Keratinocyte (primary cell): ENCODE data around the gene CASQ1. TPM values are rescaled to one million over a fixed set of nuclear protein-coding genes. Genes with fewer than 3 reads are reported as not detected.

Source experiments
- DNase-seq: peaks from one replicate; pipeline ENCODE4 v3.0.0-alpha.2; 2011; ENCODE audit warnings: low read depth, missing footprints, low spot score
- FAIRE-seq: peaks from 2 replicates; lab custom pipeline; 2011; peaks lifted over from hg19 to GRCh38; lab: Jason Lieb, UNC
- H2AFZ ChIP-seq: 2 replicates; pipeline ENCODE4 v1.6.0; 2012; ENCODE audit warnings: low read length, control low read depth, inconsistent platforms; ENCODE audit not compliant: control insufficient read depth
- H3K27ac ChIP-seq: 2 replicates; pipeline ENCODE4 v1.5.1; 2011; ENCODE audit warnings: low read length; ENCODE audit not compliant: control insufficient read depth, insufficient read depth
- H3K27me3 ChIP-seq: 3 replicates; pipeline ENCODE4 v1.6.0; 2011; ENCODE audit warnings: low read length; ENCODE audit not compliant: control insufficient read depth, insufficient read depth; ENCODE audit errors: extremely low read depth
- H3K36me3 ChIP-seq, 2 experiments: 2 replicates in 1 of 2; 3 replicates in 1 of 2; pipeline ENCODE4 v1.5.1; 2011; ENCODE audit warnings: low read length in 2 of 2, mild to moderate bottlenecking in 1 of 2; ENCODE audit not compliant: control insufficient read depth in 2 of 2, insufficient read depth in 2 of 2; ENCODE audit errors: extremely low read depth in 1 of 2
- H3K4me1 ChIP-seq: 3 replicates; pipeline ENCODE4 v1.5.1; 2011; ENCODE audit warnings: low read length; ENCODE audit not compliant: control insufficient read depth, insufficient read depth; ENCODE audit errors: extremely low read depth
- H3K4me2 ChIP-seq: 3 replicates; pipeline ENCODE4 v1.6.0; 2011; ENCODE audit warnings: low read depth, low read length; ENCODE audit not compliant: control insufficient read depth, insufficient read depth; ENCODE audit errors: extremely low read depth
- H3K4me3 ChIP-seq, 3 experiments: fragments of 200-600 bp in 1 of 3; sonication (generic) in 1 of 3; 2 replicates in 2 of 3; 3 replicates in 1 of 3; pipeline ENCODE4 v1.5.1; 2011 to 2016; ENCODE audit warnings: low read length in 3 of 3, mild to moderate bottlenecking in 3 of 3, control low read depth in 2 of 3, inconsistent platforms in 1 of 3, low read depth in 1 of 3, mixed read lengths in 1 of 3, mixed run types in 1 of 3, moderate library complexity in 1 of 3; ENCODE audit not compliant: control insufficient read depth in 2 of 3, insufficient read depth in 2 of 3; ENCODE audit errors: extremely low read depth in 1 of 3
- H3K79me2 ChIP-seq: 2 replicates; pipeline ENCODE4 v1.6.0; 2012; ENCODE audit warnings: low read length; ENCODE audit not compliant: control insufficient read depth, insufficient read depth
- H3K9ac ChIP-seq: 3 replicates; pipeline ENCODE4 v1.6.0; 2011; ENCODE audit warnings: low read length; ENCODE audit not compliant: control insufficient read depth, insufficient read depth; ENCODE audit errors: extremely low read depth
- H3K9me1 ChIP-seq: 3 replicates; pipeline ENCODE4 v1.6.0; 2011; ENCODE audit warnings: low read length; ENCODE audit not compliant: control insufficient read depth, insufficient read depth; ENCODE audit errors: extremely low read depth
- H3K9me3 ChIP-seq: 2 replicates; pipeline ENCODE4 v1.5.1; 2012; ENCODE audit warnings: low read depth, low read length; ENCODE audit not compliant: control insufficient read depth
- H4K20me1 ChIP-seq: 3 replicates; pipeline ENCODE4 v1.6.0; 2011; ENCODE audit warnings: low read length; ENCODE audit not compliant: control insufficient read depth, insufficient read depth; ENCODE audit errors: extremely low read depth
- CTCF ChIP-seq, 3 experiments: IDR thresholded peaks in 1 of 3; conservative IDR thresholded peaks in 1 of 3; optimal IDR thresholded peaks in 1 of 3; 2 replicates in 2 of 3; 3 replicates in 1 of 3; pipeline versions ENCODE3 to v1.5.1; 2011; ENCODE audit warnings: low read length in 3 of 3, mild to moderate bottlenecking in 3 of 3, moderate library complexity in 2 of 3, control low read depth in 1 of 3, inconsistent platforms in 1 of 3; ENCODE audit not compliant: insufficient read depth in 2 of 3; ENCODE audit errors: extremely low read depth in 1 of 3
- EZH2 ChIP-seq: IDR thresholded peaks from one replicate; pipeline ENCODE4 v1.6.1; 2012; ENCODE audit warnings: inconsistent platforms, mild to moderate bottlenecking, low read length, moderate library complexity
- dilution Hi-C: fragments of 300-500 bp; cut with MboI; formaldehyde crosslinking; loops from one replicate; pipeline ENCODE4 v1.7.0; 2020; ENCODE audit warnings: low sequenced_read_pairs; ENCODE audit not compliant: extremely low pct_ligation_motif_present
- polyA plus RNA-seq, 5 experiments: library from polyadenylated mRNA; depleted of rRNA in 3 of 5; stranded (reverse) in 3 of 5; stranded (forward) in 1 of 5; unstranded in 1 of 5; fragments of >200 nt; gene quantifications; 1 replicate in 1 of 5; 2 replicates in 3 of 5; 3 replicates in 1 of 5; pipeline versions ENCODE4 v1.2.1 to v1.2.3, GENCODE V29; 2011 to 2012; ENCODE audit warnings: missing spikeins in 2 of 5, low read depth in 1 of 5, low replicate concordance in 1 of 5

Gene CASQ1
- polyA plus RNA-seq, 1 donor (not counting 4 experiments of a cell fraction or from before 2014, with no cell fraction given), result not detected

- Histone ChIP-seq H2AFZ (no peak overlapping the region), H3K9ac (no peak overlapping the region), H3K9me1 (no peaks in the 10 kb centered on the region), H3K4me3 (peak overlapping the region in 1 of 3 experiments; percentile 87), H3K27me3 (no peaks in the 10 kb centered on the region), H3K27ac (no peak overlapping the region), H3K36me3 (peaks cover 38 to 39% of the 10 kb centered on the region in 2 experiments), H3K79me2 (peaks cover 57% of the 10 kb centered on the region), H3K4me1 (peaks cover 21% of the 10 kb centered on the region), H3K9me3 (no peaks in the 10 kb centered on the region), H4K20me1 (peaks cover 7% of the 10 kb centered on the region), H3K4me2 (peak overlapping the region; percentile 95)
- TF ChIP-seq EZH2, result no peak
- TF ChIP-seq CTCF (optimal IDR thresholded peaks at IDR 0.05 in 1 of 3, IDR thresholded peaks at IDR 0.05 in 1 of 3, conservative IDR thresholded peaks at IDR 0.05 in 1 of 3; ENCODE audit: extremely low read depth in 1 of 3, insufficient read depth in 2 of 3, low read length in 3 of 3), result no peak
- DNase-seq, result no peak
- no peak for FAIRE-seq
- dilution Hi-C loops, result no loop called here
These were observed 16.8 kb downstream of the CASQ1 start for GRCh38 chr1:160207118-160207650.

- DNase-seq (no peak), FAIRE-seq (no peak)
- H3K36me3 ChIP-seq, result peaks cover 45 to 46% of the 10 kb centered on the region in 2 experiments
- H3K4me1 ChIP-seq, result peaks cover 21% of the 10 kb centered on the region
- H3K9me3 ChIP-seq, result no peaks in the 10 kb centered on the region
- no peak overlapping the region for H3K9ac ChIP-seq
- no peaks in the 10 kb centered on the region for H3K9me1 ChIP-seq
- no peak overlapping the region for H3K4me2 ChIP-seq
- no peak overlapping the region for H2AFZ ChIP-seq
- dilution Hi-C loops, result no loop called here
- no peaks in the 10 kb centered on the region for H3K27me3 ChIP-seq
- no peak overlapping the region for H3K27ac ChIP-seq
- H3K79me2 ChIP-seq, result peaks cover 57% of the 10 kb centered on the region
- H4K20me1 ChIP-seq, result peaks cover 7% of the 10 kb centered on the region
- no peak overlapping the region for H3K4me3 ChIP-seq
- TF ChIP-seq EZH2, result no peak
- no peak for TF ChIP-seq CTCF (optimal IDR thresholded peaks at IDR 0.05 in 1 of 3, IDR thresholded peaks at IDR 0.05 in 1 of 3, conservative IDR thresholded peaks at IDR 0.05 in 1 of 3; ENCODE audit: extremely low read depth in 1 of 3, insufficient read depth in 2 of 3, low read length in 3 of 3)
These were observed 17.6 kb downstream of the CASQ1 start for GRCh38 chr1:160207771-160208556.
